Left renal pelvis (tissue), 4 donors: Measurements from ENCODE around the gene NFATC2. TPM values are rescaled to one million over a fixed set of nuclear protein-coding genes. Genes with fewer than 3 reads are reported as not detected.

Experiments used
- DNase-seq, 4 donors: peaks; one replicate each; pipeline ENCODE4 v3.0.0-alpha.2; 2013; ENCODE audit warnings: low read depth in 4 of 4, low spot score in 3 of 4
- polyA plus RNA-seq, 4 donors: library from polyadenylated mRNA; unstranded; fragments of 120-200 nt; gene quantifications; one replicate each; pipeline ENCODE4 v1.2.1, GENCODE V29; 2013; ENCODE audit not compliant: insufficient read length in 4 of 4

The NFATC2 gene
- polyA plus RNA-seq, 4 donors, result 2.0 to 3.4 (median 2.3) TPM

- no peak for DNase-seq
Observed at GRCh38 chr20:51523276-51524013, 19.1 kb downstream of the NFATC2 start.

GRCh38 chr20:51522207-51522606 lies 20.3 kb downstream of the NFATC2 start:
- no peak for DNase-seq

- DNase-seq, result no peak
Observed at GRCh38 chr20:51517839-51518238, 24.7 kb downstream of the NFATC2 start.

- no peak for DNase-seq
Observed at GRCh38 chr20:51516855-51517254, 25.7 kb downstream of the NFATC2 start.

- DNase-seq, result no peak
Observed at GRCh38 chr20:51514836-51515235, 27.7 kb downstream of the NFATC2 start.

- no peak for DNase-seq
Observed at GRCh38 chr20:51514249-51514648, 28.3 kb downstream of the NFATC2 start.

GRCh38 chr20:51513545-51513944 lies 29.0 kb downstream of the NFATC2 start:
- DNase-seq, result no peak

- no peak for DNase-seq
Observed at GRCh38 chr20:51512645-51513044, 29.9 kb downstream of the NFATC2 start.

- no peak for DNase-seq
Observed at GRCh38 chr20:51511861-51512619, 30.5 kb downstream of the NFATC2 start.

GRCh38 chr20:51510936-51511605 lies 31.4 kb downstream of the NFATC2 start:
- DNase-seq, result no peak

GRCh38 chr20:51510169-51510568 lies 32.4 kb downstream of the NFATC2 start:
- no peak for DNase-seq

- no peak for DNase-seq
Observed at GRCh38 chr20:51509208-51509607, 33.3 kb downstream of the NFATC2 start.

GRCh38 chr20:51508780-51509179 lies 33.7 kb downstream of the NFATC2 start:
- DNase-seq, result no peak

- no peak for DNase-seq
Observed at GRCh38 chr20:51508158-51508557, 34.4 kb downstream of the NFATC2 start.

GRCh38 chr20:51507216-51508036 lies 35.1 kb downstream of the NFATC2 start:
- DNase-seq, result no peak

GRCh38 chr20:51506527-51507215 lies 35.8 kb downstream of the NFATC2 start:
- no peak for DNase-seq

GRCh38 chr20:51505566-51505965 lies 37.0 kb downstream of the NFATC2 start:
- DNase-seq, result no peak

- no peak for DNase-seq
Observed at GRCh38 chr20:51503376-51503775, 39.1 kb downstream of the NFATC2 start.

GRCh38 chr20:51500936-51501335 lies 41.6 kb downstream of the NFATC2 start:
- no peak for DNase-seq

- no peak for DNase-seq
Observed at GRCh38 chr20:51500311-51500710, 42.2 kb downstream of the NFATC2 start.
